ENCODE measurements around the gene HIBADH.

The HIBADH gene

DNA sequence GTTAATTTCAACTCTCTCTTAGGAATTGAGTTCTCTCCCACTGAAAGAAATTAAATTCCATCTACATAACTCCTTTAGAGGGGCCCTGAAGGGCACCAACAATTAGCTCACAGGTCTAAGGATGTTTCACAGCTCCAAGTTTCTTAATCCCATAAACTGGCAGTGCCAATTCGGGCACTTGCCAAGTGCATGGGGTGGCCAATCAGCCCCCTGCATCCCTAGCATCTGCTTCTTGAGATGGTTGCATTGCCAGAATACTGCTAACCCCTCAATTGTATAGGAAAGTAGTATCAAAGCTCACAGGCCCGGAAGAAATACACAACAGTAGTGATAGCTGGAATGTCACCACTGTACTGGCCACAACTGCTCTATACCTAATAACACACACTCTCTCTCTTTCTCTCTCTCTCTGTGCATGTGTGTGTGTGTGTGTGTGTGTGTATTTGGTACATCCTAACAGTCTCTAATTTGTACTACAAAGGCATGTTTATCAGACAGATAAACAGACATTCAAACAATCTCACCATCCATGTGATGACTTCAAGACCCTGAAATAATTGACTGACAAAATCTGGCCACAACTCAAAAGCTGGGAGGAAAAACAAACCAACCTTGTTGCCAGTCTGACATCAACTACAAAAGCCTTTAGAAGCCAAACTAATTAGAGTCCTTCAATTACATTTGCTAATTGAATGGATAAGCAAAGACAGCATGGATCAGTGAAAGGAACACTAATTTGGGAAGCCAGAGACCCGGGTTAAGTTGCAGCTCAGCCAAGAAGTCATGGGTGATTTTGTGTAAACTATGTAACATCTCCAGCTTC lies 27.8 kb downstream of the HIBADH start:
- DNase-seq, result peak; percentile 79

GRCh38 chr7:27633062-27633461 lies 29.6 kb downstream of the HIBADH start:
- no peak for DNase-seq

- no peak for DNase-seq
Observed at GRCh38 chr7:27631391-27631790, 31.3 kb downstream of the HIBADH start.

DNA sequence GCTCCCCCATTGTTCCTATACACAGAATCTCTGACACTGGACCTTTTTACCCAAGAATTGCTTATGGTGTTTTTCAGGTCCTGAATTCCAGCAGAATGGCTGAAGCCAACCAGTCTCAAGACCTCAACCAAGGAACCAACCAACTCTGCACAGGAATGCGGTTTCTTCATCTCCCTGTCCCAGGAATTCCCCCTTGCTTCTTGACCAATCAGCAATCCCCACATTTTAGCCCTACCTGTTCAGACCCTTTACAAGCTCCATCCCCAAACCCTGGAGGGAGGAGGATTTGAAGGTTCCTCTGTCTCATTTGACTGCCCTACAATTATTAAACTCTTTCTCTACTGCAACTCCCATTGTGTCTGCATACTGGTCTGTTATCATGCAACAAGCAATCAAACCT lies 35.5 kb downstream of the HIBADH start:
- no peak for DNase-seq

DNA sequence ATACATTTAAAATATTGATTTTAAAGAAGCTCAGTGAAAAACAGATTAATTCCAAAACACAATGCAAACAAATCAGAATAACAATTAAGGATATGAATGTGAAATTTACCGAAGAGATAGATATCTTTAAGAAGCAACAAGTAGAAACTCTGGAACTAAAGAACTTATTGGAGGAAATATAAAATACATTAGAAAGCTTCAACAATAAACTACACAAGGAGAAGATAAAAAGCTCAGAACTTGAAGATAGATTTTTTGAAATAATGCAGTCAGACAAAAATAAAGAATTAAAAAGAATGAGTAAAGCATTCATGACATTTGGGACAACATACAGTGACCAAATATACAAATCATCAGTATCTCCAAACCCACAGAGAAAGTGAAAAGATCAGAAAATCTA lies 43.2 kb downstream of the HIBADH start:
- no peak for DNase-seq

DNA sequence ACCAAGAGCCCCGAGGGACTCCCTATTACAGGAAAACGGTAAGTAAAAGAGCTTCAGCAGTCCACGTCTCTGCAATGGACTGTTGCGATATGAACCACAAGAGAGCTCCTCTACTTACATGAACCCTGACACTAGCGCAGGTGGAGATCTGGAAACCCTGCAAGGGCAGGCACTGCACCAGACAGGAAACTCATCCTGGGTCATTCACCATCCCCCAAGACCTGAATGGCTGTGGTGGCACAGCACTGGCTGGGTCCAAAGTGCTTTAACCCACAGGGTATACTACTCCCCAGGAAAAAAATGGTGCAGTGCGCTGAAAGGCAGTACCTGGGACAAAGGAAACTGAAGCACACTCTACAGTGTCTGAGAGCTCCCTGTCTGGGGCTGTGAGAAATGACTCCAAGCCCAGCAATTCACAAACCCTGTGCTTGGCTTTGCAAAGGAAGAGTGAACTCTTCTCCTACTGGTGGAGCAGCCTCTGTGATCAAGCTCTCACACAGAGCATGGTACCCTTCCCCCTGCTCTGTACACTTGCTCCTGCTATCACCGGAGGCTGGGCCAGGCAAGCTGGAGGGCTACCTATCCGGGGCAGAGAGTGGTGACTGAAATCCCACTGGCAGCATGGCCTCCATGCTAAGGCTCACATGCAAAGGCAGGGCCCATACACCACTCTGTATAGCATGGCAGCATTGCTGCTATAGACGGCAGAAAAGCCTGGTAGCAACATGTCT lies 44.9 kb downstream of the HIBADH start:
- no peak for DNase-seq

DNA sequence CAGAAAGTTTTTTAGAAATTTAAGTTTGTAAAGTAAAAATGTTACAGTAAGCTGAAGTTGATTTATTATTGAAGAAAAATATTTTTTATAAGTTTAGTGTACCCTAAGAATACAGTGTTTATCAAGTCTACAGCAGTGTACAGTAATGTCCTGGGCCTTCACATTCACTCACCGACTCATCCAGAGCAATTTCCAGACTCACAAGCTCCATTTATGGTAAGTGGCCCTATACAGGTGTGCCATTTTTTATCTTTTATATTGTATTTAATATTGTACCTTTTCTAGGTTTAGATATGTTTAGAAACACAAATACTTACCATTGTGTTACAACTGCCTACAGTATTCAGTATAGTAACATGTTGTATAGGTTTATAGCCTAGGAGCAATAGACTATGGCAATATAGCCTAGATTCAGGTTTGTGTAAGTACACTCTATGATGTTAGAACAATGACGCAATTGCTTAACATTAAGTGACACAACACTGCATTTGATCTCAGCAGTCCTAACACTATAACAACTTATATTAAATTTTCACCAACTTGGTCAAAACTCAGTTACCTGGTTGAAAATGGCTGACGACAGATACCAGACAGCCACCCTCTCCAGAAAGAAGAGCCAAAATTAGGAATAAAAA lies 45.7 kb downstream of the HIBADH start:
- DNase-seq, result no peak

GRCh38 chr7:27616186-27616491 lies 46.5 kb downstream of the HIBADH start:
- DNase-seq, result no peak

- no peak for DNase-seq
Observed at GRCh38 chr7:27615420-27616185, 47.1 kb downstream of the HIBADH start.

DNA sequence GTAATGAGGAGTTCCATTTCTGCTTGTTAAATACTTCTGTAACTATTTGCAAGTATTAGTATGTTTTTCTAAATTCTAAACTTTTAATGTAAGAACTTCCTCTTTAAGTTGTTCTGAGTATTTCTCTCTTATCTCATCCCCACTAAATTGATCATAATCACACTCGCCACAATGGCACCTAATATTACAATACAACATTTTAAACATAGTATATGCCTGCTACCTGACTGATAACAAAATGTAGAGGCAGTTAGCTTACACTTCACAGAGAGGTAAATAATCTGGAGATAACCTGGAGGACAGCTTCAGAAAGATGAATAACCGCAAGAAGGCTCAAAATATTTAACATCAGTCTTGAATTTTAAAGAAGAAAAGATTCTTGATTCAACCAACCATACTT lies 48.6 kb downstream of the HIBADH start:
- DNase-seq, result no peak

DNA sequence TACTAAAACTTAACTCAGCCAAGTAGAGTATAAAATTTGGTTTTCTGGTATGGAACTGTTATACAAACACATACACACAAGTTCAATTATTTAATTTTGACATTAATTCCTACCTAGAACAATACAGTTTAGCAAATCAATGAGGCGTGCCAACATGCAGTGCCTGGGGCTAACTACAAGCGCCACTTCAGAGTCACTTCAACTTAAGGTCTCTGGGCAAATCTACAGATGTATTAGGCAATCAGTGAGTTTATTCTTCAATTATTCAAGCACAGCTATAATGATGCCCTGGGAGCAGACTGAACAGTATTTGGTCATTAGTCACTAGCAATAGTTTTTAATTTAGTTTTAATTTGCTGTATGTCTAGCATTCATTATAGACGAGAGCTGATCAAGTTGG lies 51.6 kb downstream of the HIBADH start:
- no peak for DNase-seq

DNA sequence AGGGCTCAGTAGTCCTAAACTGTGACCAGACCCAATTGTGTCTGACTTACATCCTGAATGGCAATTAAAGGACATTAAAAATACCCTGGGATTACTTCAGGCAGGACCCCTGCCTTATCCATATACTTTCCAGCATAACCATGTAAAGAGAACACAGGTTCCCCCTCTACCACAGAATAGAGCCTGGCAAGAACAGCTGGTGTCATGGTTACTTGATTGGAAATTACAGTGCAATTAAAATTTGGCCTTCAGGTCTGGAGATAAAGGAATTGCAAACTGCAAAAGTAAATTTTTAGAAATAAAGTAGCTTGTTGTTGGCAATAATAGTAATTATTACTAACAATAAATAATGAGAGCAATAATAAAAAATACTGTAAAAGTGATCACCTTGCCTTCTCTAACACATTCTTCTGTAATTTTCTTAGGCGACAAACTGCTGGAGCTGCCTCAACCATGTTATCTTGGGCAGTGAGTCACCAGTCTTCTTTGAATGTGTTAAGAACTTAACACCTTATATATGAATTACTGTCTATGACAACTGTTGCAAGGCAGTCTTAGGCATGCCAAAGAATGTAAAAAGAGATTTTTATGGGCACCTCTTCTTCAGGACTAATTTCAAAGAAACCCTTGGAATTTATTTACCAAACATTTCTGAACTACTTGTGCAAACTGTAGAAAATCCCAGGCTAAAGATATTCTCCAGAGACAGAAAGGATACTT lies 53.7 kb downstream of the HIBADH start:
- DNase-seq, result no peak

DNA sequence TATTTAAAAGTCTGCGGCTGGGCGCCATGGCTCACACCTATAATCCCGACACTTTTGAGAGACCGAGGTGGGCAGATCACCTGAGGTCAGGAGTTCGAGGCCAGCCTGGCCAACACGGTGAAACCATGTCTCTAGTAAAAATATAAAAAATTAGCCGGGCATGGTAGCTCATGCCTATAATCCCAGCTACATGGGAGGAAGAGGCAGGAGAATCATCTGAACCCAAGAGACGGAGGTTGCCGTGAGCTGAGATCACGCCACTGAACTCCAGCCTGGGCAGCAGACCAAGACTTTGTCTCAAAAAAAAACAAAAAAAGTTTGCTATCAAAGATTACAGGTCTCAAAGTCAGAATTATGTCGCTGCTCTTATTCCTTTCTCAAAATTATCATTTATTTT lies 55.5 kb downstream of the HIBADH start:
- DNase-seq, result no peak

DNA sequence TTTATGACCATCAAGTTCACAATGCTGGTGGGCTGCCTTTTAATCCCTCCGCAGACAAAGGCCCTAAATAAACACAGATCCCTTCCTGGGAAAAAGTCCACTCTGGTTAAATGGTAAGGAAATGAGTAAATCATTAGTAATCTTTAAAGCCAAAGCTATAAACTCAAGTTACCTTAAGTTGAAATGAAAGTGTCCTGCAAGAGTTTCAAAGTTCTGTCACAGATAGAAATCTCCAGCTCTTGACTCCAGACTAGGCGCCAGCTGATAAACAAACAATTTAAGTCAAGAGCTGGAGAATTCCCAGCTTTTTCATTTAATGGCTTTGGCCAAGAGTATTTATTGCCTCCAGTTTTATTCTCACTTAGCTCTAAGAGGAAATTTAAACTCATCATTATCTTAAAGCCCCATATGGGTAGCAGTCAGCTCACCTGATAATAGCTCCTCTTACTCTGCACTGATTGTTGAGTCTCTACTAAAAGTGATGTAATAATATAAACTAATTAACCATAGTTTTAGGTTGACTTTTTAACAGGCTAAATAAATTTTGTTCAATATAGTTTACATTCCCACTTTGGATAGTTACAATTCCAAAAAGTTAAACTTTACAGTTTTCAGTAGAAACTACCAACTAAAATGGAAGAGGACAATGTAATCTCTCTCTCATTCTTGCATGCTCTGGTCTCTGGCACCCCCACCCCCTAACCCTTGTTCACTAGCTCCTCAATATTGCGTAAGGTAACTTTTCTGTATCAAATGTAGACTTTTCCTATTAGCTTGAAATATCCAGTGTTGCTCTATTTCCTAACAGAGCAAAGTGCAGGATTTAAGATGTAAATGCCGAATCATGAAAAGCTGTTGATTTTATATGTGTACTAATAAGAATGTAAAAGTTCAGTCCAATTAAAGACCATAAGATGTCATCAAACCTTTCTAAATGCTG lies 56.1 kb downstream of the HIBADH start:
- DNase-seq, result no peak

- no peak for DNase-seq
Observed at GRCh38 chr7:27605689-27606269, 56.9 kb downstream of the HIBADH start.

DNA sequence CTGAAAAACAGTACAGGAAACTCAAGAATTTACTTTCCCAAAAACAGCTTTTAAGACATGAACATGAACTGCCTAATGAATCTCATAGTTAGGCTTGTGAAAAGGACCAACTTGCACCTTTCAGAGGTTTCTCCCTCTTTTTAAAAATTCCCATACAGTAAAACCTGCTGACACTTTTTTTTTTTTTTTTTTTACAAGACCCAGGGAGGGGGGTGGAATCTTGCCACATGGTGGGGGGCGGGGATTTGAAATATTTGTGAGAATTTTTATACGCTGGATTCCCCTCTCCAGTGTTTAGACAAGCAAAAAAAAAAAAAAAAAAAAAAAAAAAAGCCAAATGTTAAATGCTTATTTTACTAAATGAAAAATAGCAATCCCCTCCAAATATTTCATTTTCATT lies 57.4 kb downstream of the HIBADH start:
- DNase-seq, result no peak

GRCh38 chr7:27603813-27604212 lies 58.9 kb downstream of the HIBADH start:
- no peak for DNase-seq

- DNase-seq, result no peak
Observed at GRCh38 chr7:27602766-27603165, 59.9 kb downstream of the HIBADH start.

DNA sequence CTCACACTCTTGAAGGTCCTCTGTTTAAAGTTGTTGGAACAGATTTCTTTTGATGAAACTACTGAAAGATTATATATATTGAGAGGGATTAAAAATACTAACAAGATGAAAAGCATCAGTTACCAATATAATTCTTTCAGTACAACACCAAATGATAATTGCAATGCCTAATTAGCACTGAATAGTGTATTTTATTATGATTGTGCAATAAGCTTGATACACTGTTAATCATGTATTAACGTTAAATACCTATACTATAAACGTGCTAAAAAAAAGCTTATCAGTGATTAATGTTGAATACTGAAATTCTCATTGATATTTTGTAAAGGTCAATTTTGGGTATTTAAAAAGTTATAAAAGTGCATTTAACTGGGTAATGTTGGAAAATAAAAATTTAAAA lies 61.5 kb downstream of the HIBADH start:
- DNase-seq, result no peak

- no peak for DNase-seq
Observed at GRCh38 chr7:27600247-27600646, 62.4 kb downstream of the HIBADH start.

DNA sequence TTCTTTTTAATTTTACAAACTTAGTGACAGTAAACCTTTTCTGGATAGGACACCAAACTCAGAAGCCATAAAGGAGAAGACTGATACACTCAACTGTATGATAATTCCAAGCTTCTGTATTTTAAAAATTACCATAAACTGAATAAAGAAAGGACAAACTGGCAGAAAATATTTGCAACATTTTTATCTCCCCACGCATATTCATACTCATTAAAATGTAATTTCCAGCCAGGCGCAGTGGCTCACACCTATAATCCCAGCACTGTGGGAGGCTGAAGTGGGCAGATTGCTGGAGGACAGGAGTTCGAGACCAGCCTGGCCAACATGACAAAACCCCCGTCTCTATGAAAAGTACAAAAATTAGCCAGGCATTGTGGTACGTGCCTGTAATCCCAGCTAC lies 67.7 kb downstream of the HIBADH start:
- no peak for DNase-seq
